Hepatocyte (in vitro differentiated cells): ENCODE results near the gene NAPEPLD. TPM values are rescaled to one million over a fixed set of nuclear protein-coding genes. Genes with fewer than 3 reads are reported as not detected.
A peak's percentile ranks its signal among the peaks of the same experiment; 100 is the strongest.

Experiments used
- DNase-seq: peaks from one replicate; pipeline ENCODE4 v3.0.0-alpha.2; 2016; ENCODE audit warnings: low spot score
- H2AFZ ChIP-seq: fragments of 200-600 bp; sonication (generic); 2 replicates; pipeline ENCODE4 v1.6.0; 2016; ENCODE audit warnings: antibody characterized with exemption, mild to moderate bottlenecking
- H3K27ac ChIP-seq: fragments of 200-600 bp; sonication (generic); 2 replicates; pipeline ENCODE4 v1.5.1; 2016; ENCODE audit warnings: mild to moderate bottlenecking
- H3K27me3 ChIP-seq: fragments of 200-600 bp; sonication (generic); 2 replicates; pipeline ENCODE4 v1.6.1; 2016
- H3K36me3 ChIP-seq: fragments of 200-600 bp; sonication (generic); replicated peaks from 2 replicates; pipeline ENCODE4 v1.5.1; 2016; ENCODE audit warnings: low read depth; ENCODE audit not compliant: insufficient read depth
- H3K4me1 ChIP-seq: fragments of 200-600 bp; sonication (generic); 2 replicates; pipeline ENCODE4 v1.5.1; 2016; ENCODE audit warnings: mild to moderate bottlenecking, moderate library complexity; ENCODE audit not compliant: insufficient read depth
- H3K4me2 ChIP-seq: fragments of 200-600 bp; sonication (generic); 2 replicates; pipeline ENCODE4 v1.6.0; 2016
- H3K4me3 ChIP-seq: fragments of 200-600 bp; sonication (generic); 2 replicates; pipeline ENCODE4 v1.5.1; 2016; ENCODE audit warnings: mild to moderate bottlenecking
- H3K79me2 ChIP-seq: fragments of 200-600 bp; sonication (generic); 2 replicates; pipeline ENCODE4 v1.6.0; 2017; ENCODE audit warnings: mild to moderate bottlenecking
- H3K9me2 ChIP-seq: fragments of 200-600 bp; sonication (generic); replicated peaks from 2 replicates; pipeline ENCODE4 v1.6.0; 2017; ENCODE audit warnings: mild to moderate bottlenecking; ENCODE audit not compliant: insufficient read depth
- H3K9me3 ChIP-seq: fragments of 200-600 bp; sonication (generic); 2 replicates; pipeline ENCODE4 v1.5.1; 2016; ENCODE audit warnings: low read depth, mild to moderate bottlenecking
- H4K20me1 ChIP-seq: fragments of 200-600 bp; sonication (generic); 2 replicates; pipeline ENCODE4 v1.6.0; 2016; ENCODE audit warnings: mild to moderate bottlenecking; ENCODE audit not compliant: insufficient read depth, poor library complexity, severe bottlenecking
- EZH2 ChIP-seq: fragments of 200-600 bp; sonication (generic); IDR thresholded peaks from 2 replicates; pipeline ENCODE4 v1.6.1; 2016; ENCODE audit warnings: antibody characterized with exemption, mild to moderate bottlenecking, borderline replicate concordance
- EZH2phosphoT487 ChIP-seq: fragments of 200-600 bp; sonication (generic); IDR thresholded peaks from one replicate; pipeline ENCODE4 v1.6.1; 2018; ENCODE audit warnings: antibody characterized with exemption, mild to moderate bottlenecking, low read depth, moderate library complexity; ENCODE audit not compliant: unreplicated experiment, severe bottlenecking
- WGBS: methylation state at CpG from one replicate; pipeline ENCODE4 v1.1.6; 2016; ENCODE audit warnings: low lambda C conversion rate; ENCODE audit errors: missing lambda C conversion rate; 5-methylcytosine and 5-hydroxymethylcytosine counted together
- polyA plus RNA-seq: library from polyadenylated mRNA; unstranded; fragments of >200 nt; fragmentation: Nextera tagmentation; extraction: Ambion mirVana; gene quantifications from 2 replicates; pipeline ENCODE4 v1.2.1, GENCODE V29; 2016
- total RNA-seq: library from RNA; depleted of rRNA; stranded (reverse); fragments of >200 nt; gene quantifications from 2 replicates; pipeline ENCODE4 v1.2.3, GENCODE V29; 2014
- TF ChIP-seq, protein P1 (sequence below): fragments of 200-600 bp; sonication (generic); IDR thresholded peaks from 2 replicates; pipeline ENCODE4 v1.5.1; 2016; ENCODE audit warnings: antibody characterized with exemption, mild to moderate bottlenecking; ENCODE audit not compliant: poor library complexity

Gene NAPEPLD
- total and polyA plus RNA-seq, 2 experiments from 2014 or later = 11.0 to 12.0 TPM

DNA sequence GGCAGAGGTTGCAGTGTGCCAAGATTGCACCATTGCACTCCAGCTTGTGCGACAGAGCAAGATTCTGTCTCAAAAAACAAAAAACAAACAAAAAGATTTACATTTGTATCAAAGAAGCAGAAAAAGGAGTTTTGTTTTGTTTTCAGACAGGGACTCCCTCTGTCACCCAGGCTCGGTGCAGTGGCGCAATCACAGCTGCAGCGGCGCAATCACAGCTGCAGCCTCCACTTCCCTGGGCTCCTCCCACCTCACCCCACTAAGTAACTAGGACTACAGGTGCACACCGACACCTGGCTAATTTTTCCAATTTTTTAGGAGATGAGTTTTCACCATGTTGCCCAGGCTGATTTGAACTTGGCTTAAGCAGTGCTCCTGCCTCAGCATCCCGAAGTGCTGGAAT, 72.1 kb downstream of the NAPEPLD start:
- TF ChIP-seq, protein P1, sequence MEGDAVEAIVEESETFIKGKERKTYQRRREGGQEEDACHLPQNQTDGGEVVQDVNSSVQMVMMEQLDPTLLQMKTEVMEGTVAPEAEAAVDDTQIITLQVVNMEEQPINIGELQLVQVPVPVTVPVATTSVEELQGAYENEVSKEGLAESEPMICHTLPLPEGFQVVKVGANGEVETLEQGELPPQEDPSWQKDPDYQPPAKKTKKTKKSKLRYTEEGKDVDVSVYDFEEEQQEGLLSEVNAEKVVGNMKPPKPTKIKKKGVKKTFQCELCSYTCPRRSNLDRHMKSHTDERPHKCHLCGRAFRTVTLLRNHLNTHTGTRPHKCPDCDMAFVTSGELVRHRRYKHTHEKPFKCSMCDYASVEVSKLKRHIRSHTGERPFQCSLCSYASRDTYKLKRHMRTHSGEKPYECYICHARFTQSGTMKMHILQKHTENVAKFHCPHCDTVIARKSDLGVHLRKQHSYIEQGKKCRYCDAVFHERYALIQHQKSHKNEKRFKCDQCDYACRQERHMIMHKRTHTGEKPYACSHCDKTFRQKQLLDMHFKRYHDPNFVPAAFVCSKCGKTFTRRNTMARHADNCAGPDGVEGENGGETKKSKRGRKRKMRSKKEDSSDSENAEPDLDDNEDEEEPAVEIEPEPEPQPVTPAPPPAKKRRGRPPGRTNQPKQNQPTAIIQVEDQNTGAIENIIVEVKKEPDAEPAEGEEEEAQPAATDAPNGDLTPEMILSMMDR = no peak
- TF ChIP-seq EZH2 (no peak), EZH2phosphoT487 (no peak)
- no peaks in the 10 kb centered on the region for H3K9me3 ChIP-seq
- no peak for DNase-seq
- no peaks in the 10 kb centered on the region for H3K9me2 ChIP-seq
- peaks cover 58% of the 10 kb centered on the region for H3K79me2 ChIP-seq
- peaks cover 7% of the 10 kb centered on the region for H3K4me1 ChIP-seq
- H3K4me2 ChIP-seq = peak overlapping the region; percentile 78
- H3K4me3 ChIP-seq = no peak overlapping the region
- no peaks in the 10 kb centered on the region for H3K27me3 ChIP-seq
- H3K36me3 ChIP-seq = no peaks in the 10 kb centered on the region
- WGBS = 93% methylated on average over 7 of the region's 7 CpGs
- H3K27ac ChIP-seq = no peak overlapping the region
- no peaks in the 10 kb centered on the region for H4K20me1 ChIP-seq
- no peak overlapping the region for H2AFZ ChIP-seq

DNA sequence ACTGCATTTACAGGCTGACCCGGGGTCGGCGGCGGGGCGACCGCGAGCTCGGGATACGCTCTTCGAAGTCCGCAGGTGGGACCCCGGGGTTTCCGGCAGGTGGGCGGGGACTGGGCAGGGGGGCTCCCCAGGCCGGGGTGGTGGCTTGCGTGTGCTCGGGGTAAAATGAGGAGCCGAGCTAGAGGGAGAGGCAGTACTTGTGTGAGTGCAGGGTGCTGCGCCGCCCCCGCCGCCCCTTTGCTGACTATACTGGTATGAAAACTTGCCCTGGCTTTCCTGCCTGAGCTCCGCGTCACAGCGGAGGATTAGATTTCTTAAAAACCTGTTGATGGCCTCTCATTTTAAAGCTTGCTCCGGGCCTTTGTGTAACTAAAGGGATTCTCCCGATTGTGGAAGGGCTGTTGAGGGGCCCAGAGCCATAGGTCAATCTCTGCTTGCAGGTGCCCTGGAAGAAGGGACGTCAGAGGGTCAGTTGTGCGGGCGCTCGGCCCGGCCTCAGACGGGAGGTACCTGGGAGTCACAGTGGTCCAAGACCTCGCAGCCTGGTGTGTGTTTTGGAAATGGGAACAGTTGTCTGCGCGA, 73.5 kb downstream of the NAPEPLD start:
- H3K79me2 ChIP-seq = peaks cover 49% of the 10 kb centered on the region
- H2AFZ ChIP-seq = peak overlapping the region; percentile 69
- WGBS = under 1% methylated on average over 31 of the region's 36 CpGs
- H3K27me3 ChIP-seq = no peaks in the 10 kb centered on the region
- peaks cover 7% of the 10 kb centered on the region for H3K4me1 ChIP-seq
- H3K9me3 ChIP-seq = no peaks in the 10 kb centered on the region
- peak overlapping the region; percentile 96 for H3K27ac ChIP-seq
- no peaks in the 10 kb centered on the region for H4K20me1 ChIP-seq
- H3K9me2 ChIP-seq = peaks cover 2% of the 10 kb centered on the region
- peak; percentile 80 for DNase-seq
- peak overlapping the region; percentile 78 for H3K4me2 ChIP-seq
- TF ChIP-seq EZH2 (no peak), EZH2phosphoT487 (no peak)
- TF ChIP-seq, protein P1 = no peak
- no peaks in the 10 kb centered on the region for H3K36me3 ChIP-seq
- H3K4me3 ChIP-seq = peak overlapping the region; percentile 61

DNA sequence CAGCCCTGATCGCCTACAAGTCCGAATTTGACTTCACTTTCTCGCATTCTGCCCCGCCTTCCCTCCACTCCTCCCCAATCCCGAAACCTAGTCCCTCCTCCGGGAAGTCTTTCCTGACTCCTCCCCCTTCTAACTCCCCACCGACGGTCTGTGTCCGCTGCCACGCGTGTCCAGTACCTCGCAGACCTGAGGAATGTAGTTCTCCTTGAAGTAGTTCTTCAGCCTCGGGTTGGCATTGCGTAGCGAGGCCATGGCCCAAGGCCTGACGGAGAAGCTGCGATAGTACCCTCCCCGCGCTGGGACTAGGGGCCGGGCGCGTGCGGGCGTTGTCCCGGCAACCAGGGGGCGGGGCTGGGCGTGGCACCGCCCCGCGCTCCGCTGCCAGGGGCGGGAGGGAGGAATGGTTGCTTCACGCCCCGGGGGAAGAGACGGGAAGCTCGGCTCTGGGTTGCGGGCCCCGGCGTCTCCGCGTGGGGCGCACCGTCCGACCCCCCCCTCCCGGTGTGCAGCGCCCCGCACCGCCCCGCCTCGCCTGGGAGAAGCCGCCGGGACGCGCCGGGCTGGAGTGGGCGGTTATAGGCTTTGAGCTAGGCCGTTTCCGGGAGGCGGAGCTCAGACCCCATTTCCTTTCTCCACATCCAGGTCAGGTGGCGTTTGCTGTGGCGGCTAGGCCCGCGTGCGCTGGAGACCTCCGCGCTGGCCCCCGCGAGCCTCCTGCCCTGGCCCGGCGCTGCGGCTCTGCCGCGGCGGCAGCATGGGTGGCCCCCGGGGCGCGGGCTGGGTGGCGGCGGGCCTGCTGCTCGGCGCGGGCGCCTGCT, 74.2 kb downstream of the NAPEPLD start, which contains the start of the genes ARMC10 and FBXL13:
TSS of gene ARMC10 (plus strand) at position 622 of the 818 bp plus-strand sequence. CDS start at position 755, 133 bp downstream.
TSS of gene FBXL13 (minus strand) at position 278 of the 818 bp plus-strand sequence.
- Histone ChIP-seq H3K79me2 (peaks cover 42% of the 10 kb centered on the region), H3K4me2 (peak within 1 kb of the TSS; percentile 78), H2AFZ (peak within 1 kb of the TSS; percentile 89), H3K4me1 (peaks cover 7% of the 10 kb centered on the region), H3K4me3 (peak within 1 kb of the TSS; percentile 61), H4K20me1 (no peaks in the 10 kb centered on the region), H3K27me3 (no peaks in the 10 kb centered on the region), H3K9me2 (peaks cover 2% of the 10 kb centered on the region), H3K9me3 (no peaks in the 10 kb centered on the region), H3K27ac (peak within 1 kb of the TSS; percentile 96), H3K36me3 (no peaks in the 10 kb centered on the region)
- peak; percentile 95 for DNase-seq
- WGBS = 0% methylated on average over 37 of the region's 83 CpGs
- TF ChIP-seq, protein P1 = peak; percentile 15
- TF ChIP-seq EZH2phosphoT487 (no peak), EZH2 (no peak)
